HCT116 (cell line): ENCODE data around the gene UBE2E3. TPM values are rescaled to one million over a fixed set of nuclear protein-coding genes. Genes with fewer than 3 reads are reported as not detected.

Experiments used
- ATAC-seq: fragments of 200-7000 bp; cut with Tn5 transposase; 2 replicates; pipeline ENCODE4 v1.9.1; 2020; ENCODE audit warnings: mild to moderate bottlenecking, moderate library complexity
- BruUV-seq: library from RNA; stranded (reverse); fragments of 400-500 nt; replicated peaks from 2 replicates; lab custom pipeline; 2021; lab: Mats Ljungman, UMichigan
- CTCF ChIA-PET: fragments of 300-600 bp; sonication (Branson Sonifier 250); formaldehyde crosslinking; loops from one replicate; lab custom pipeline; 2021; ENCODE audit warnings: antibody characterized with exemption; lab: Charles Lee
- POLR2A ChIA-PET: fragments of 300-600, 350-600 bp; sonication (Branson Sonifier 250); formaldehyde crosslinking; loops from one replicate; lab custom pipeline; 2021; ENCODE audit warnings: antibody characterized with exemption; lab: Charles Lee
- RAD21 ChIA-PET, 2 experiments: fragments of 300-600 bp; sonication (Branson Sonifier 250); formaldehyde crosslinking; loops; one replicate each; lab custom pipeline; 2023; ENCODE audit warnings: low total read pairs in 2 of 2; ENCODE audit not compliant: uncharacterized antibody in 2 of 2, unreplicated experiment in 2 of 2, low non-redundant PET in 1 of 2; lab: Charles Lee
- DNase-seq: peaks from one replicate; pipeline ENCODE4 v3.0.0-alpha.2; 2010; ENCODE audit warnings: low read depth, low spot score
- H2AFZ ChIP-seq: fragments of 200-600 bp; shearing (Covaris generic), sonication (generic); 2 replicates; pipeline ENCODE4 v1.6.1; 2017; ENCODE audit warnings: low read depth, mixed run types, mixed read lengths, antibody characterized with exemption, low read length; ENCODE audit not compliant: poor library complexity, severe bottlenecking
- H3K27ac ChIP-seq: 2 replicates; pipeline ENCODE4 v1.5.1; 2012; ENCODE audit warnings: low read depth, low read length
- H3K27me3 ChIP-seq: fragments of 200-600 bp; sonication (generic); 2 replicates; pipeline ENCODE4 v1.6.1; 2016; ENCODE audit warnings: mixed run types, low read length, mixed read lengths; ENCODE audit not compliant: insufficient read depth
- H3K36me3 ChIP-seq, 2 experiments: fragments of 200-500 bp in 1 of 2; fragments of 200-600 bp in 1 of 2; sonication (Bioruptor generic) in 1 of 2; sonication (generic) in 1 of 2; 2 replicates each; pipeline versions ENCODE4 v1.5.1 to v1.6.1; 2014 to 2016; ENCODE audit warnings: low read length in 2 of 2, inconsistent platforms in 1 of 2, mixed read lengths in 1 of 2, mixed run types in 1 of 2; ENCODE audit not compliant: insufficient read depth in 2 of 2, control insufficient read depth in 1 of 2
- H3K4me1 ChIP-seq, 2 experiments: fragments of 200-600 bp in 1 of 2; sonication (generic) in 1 of 2; 2 replicates each; pipeline versions ENCODE4 v1.5.1 to v1.6.1; 2012 to 2017; ENCODE audit warnings: low read length in 2 of 2, inconsistent platforms in 1 of 2, mild to moderate bottlenecking in 1 of 2, mixed read lengths in 1 of 2, mixed run types in 1 of 2, moderate library complexity in 1 of 2; ENCODE audit not compliant: insufficient read depth in 2 of 2, control insufficient read depth in 1 of 2
- H3K4me2 ChIP-seq: fragments of 200-600 bp; sonication (generic); 2 replicates; pipeline ENCODE4 v1.6.1; 2017; ENCODE audit warnings: mixed run types, low read length, mixed read lengths
- H3K4me3 ChIP-seq, 2 experiments: fragments of 200-600 bp in 1 of 2; sonication (generic) in 1 of 2; replicated peaks in 1 of 2; 2 replicates each; pipeline ENCODE4 v1.5.1; 2011 to 2016; ENCODE audit warnings: low read length in 2 of 2, control low read depth in 1 of 2, low read depth in 1 of 2, mild to moderate bottlenecking in 1 of 2, mixed read lengths in 1 of 2, mixed run types in 1 of 2
- H3K79me2 ChIP-seq: fragments of 200-600 bp; sonication (generic); 2 replicates; pipeline ENCODE4 v1.6.1; 2017; ENCODE audit warnings: mild to moderate bottlenecking, mixed run types, low read length, moderate library complexity, mixed read lengths; ENCODE audit not compliant: insufficient read depth
- H3K9ac ChIP-seq: fragments of 200-600 bp; sonication (generic); 2 replicates; pipeline ENCODE4 v1.6.1; 2016; ENCODE audit warnings: low read length, mixed read lengths
- H3K9me2 ChIP-seq: fragments of 200-600 bp; sonication (generic), shearing (Covaris generic); 2 replicates; pipeline ENCODE4 v1.6.1; 2017; ENCODE audit warnings: mixed run types, mild to moderate bottlenecking, moderate library complexity; ENCODE audit not compliant: insufficient read depth
- H3K9me3 ChIP-seq, 2 experiments: fragments of 200-500 bp in 1 of 2; fragments of 200-600 bp in 1 of 2; sonication (Bioruptor generic) in 1 of 2; sonication (generic) in 1 of 2; 2 replicates each; pipeline ENCODE4 v1.6.1; 2014 to 2017; ENCODE audit warnings: low read length in 2 of 2, mixed read lengths in 2 of 2, inconsistent platforms in 1 of 2, low read depth in 1 of 2, mild to moderate bottlenecking in 1 of 2, mixed run types in 1 of 2, moderate library complexity in 1 of 2; ENCODE audit not compliant: control insufficient read depth in 1 of 2, insufficient read depth in 1 of 2
- H4K20me1 ChIP-seq: fragments of 200-600 bp; sonication (generic), shearing (Covaris generic); 2 replicates; pipeline ENCODE4 v1.6.1; 2017; ENCODE audit warnings: mixed run types, mild to moderate bottlenecking, moderate library complexity; ENCODE audit not compliant: insufficient read depth
- CBX3 ChIP-seq: IDR thresholded peaks from 2 replicates; pipeline ENCODE4 v1.6.1; 2012; ENCODE audit warnings: low read depth
- ELF1 ChIP-seq: IDR thresholded peaks from 2 replicates; pipeline ENCODE4 v1.6.1; 2012; ENCODE audit warnings: low read depth, borderline replicate concordance
- EZH2 ChIP-seq: fragments of 200-600 bp; sonication (generic); IDR thresholded peaks from 2 replicates; pipeline ENCODE4 v1.6.1; 2017; ENCODE audit warnings: antibody characterized with exemption, mixed run types
- FOSL1 ChIP-seq: IDR thresholded peaks from 2 replicates; pipeline ENCODE4 v1.6.1; 2012; ENCODE audit warnings: low read depth
- POLR2AphosphoS5 ChIP-seq: IDR thresholded peaks from 2 replicates; pipeline ENCODE4 v1.6.1; 2011; ENCODE audit warnings: mild to moderate bottlenecking, low read depth, low read length, moderate library complexity
- RAD21 ChIP-seq: IDR thresholded peaks from 2 replicates; pipeline ENCODE4 v1.6.1; 2012; ENCODE audit warnings: low read depth, mild to moderate bottlenecking
- YY1 ChIP-seq: IDR thresholded peaks from 2 replicates; pipeline ENCODE4 v1.6.1; 2011; ENCODE audit warnings: low read length, low read depth, moderate library complexity, mild to moderate bottlenecking; ENCODE audit not compliant: insufficient replicate concordance; ENCODE audit errors: extremely low read depth
- ZFX ChIP-seq: fragments of 450-650 bp; IDR thresholded peaks from 2 replicates; pipeline ENCODE4 v1.6.1; 2017
- intact Hi-C: fragments of 100-400 bp; cut with micrococcal nuclease; formaldehyde crosslinking; loops from 2 replicates; pipeline ENCODE4 v1.10.0; 2022
- total RNA-seq: library from RNA; stranded (reverse); gene quantifications from one replicate; pipeline ENCODE4 v1.2.1, GENCODE V29; 2021; ENCODE audit not compliant: unreplicated experiment
- TF ChIP-seq, protein P1 (sequence below), 3 experiments: fragments of 200-600 bp in 1 of 3; sonication (generic) in 1 of 3; IDR thresholded peaks in 2 of 3; conservative IDR thresholded peaks in 1 of 3; 2 replicates each; pipeline ENCODE4 v1.5.1; 2012 to 2017; ENCODE audit warnings: low read depth in 2 of 3, low read length in 2 of 3, antibody characterized with exemption in 1 of 3, borderline replicate concordance in 1 of 3, control low read depth in 1 of 3, mild to moderate bottlenecking in 1 of 3, mixed read lengths in 1 of 3, mixed run types in 1 of 3, moderate library complexity in 1 of 3; ENCODE audit not compliant: insufficient read depth in 1 of 3
- TF ChIP-seq, protein P2 (sequence below): IDR thresholded peaks from 2 replicates; pipeline ENCODE4 v1.6.1; 2012

Gene UBE2E3
- total RNA-seq, 1 experiment from 2014 or later = 64.2 TPM

DNA sequence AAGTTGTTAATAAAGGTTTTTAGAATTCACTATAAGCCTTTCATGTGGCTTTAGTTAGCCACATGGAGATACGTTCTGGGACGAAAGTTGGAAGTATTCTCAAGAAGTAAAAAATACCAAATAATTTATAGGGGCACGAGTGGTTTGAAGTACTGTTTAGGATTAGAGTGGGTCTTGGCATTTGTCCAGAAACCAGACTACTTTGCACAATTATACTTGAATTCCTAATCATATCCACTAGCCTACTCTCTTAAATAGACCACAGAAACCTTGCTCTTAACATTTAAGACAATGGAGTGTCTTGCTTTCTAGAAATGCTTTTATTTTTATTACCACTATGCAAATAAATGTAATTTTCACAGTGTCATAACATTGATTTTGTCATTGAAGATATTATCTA, 44.6 kb downstream of the UBE2E3 start:
- CTCF ChIA-PET = interaction anchor here (1.4 kb wide), 1 partner anchor 34 kb away, joined by 4 read pairs; no protein-coding TSS in a partner anchor
- intact Hi-C loops = no loop called here

DNA sequence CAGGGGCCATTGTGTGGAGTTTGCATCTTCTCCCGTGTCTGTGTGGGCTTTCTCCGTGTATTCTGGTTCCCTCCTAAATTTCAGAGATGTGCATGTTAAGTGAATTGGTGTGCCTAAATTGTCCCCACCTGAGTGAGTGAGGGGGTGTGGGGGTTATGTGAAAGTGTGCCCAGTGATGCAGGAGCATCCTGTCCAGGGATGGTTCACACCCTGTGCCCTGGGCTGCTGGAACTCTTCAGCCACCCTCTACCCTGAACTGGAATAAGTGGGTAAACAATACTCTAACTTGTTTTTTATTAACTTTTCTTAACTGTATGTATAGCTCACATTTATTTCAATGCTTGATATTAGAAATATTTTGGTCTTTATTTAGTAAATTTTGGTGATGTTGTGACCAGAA, 56.0 kb downstream of the UBE2E3 start:
- no TSS peak for BruUV-seq
- RAD21 ChIA-PET = no interaction called here
- H3K27ac ChIP-seq = no peak overlapping the region

More for the DNA sequence above, 44.6 kb downstream of the UBE2E3 start:
- Histone ChIP-seq H4K20me1 (peaks cover 6% of the 10 kb centered on the region; the same call in 1 of the 2 replicates), H2AFZ (no peak overlapping the region), H3K36me3 (no peaks in the 10 kb centered on the region), H3K79me2 (peaks cover 84% of the 10 kb centered on the region), H3K4me1 (no peaks in the 10 kb centered on the region), H3K9me2 (no peaks in the 10 kb centered on the region), H3K4me3 (no peak overlapping the region), H3K9me3 (no peaks in the 10 kb centered on the region), H3K9ac (no peak overlapping the region), H3K27me3 (no peaks in the 10 kb centered on the region), H3K4me2 (no peak overlapping the region)
- no peak for ATAC-seq
- BruUV-seq = no TSS peak
- DNase-seq = no peak
- ChIA-PET RAD21 (no interaction called here), POLR2A (no interaction called here)
- TF ChIP-seq FOSL1 (no peak), CBX3 (no peak), ELF1 (no peak), EZH2 (no peak)
- TF ChIP-seq, protein P1, sequence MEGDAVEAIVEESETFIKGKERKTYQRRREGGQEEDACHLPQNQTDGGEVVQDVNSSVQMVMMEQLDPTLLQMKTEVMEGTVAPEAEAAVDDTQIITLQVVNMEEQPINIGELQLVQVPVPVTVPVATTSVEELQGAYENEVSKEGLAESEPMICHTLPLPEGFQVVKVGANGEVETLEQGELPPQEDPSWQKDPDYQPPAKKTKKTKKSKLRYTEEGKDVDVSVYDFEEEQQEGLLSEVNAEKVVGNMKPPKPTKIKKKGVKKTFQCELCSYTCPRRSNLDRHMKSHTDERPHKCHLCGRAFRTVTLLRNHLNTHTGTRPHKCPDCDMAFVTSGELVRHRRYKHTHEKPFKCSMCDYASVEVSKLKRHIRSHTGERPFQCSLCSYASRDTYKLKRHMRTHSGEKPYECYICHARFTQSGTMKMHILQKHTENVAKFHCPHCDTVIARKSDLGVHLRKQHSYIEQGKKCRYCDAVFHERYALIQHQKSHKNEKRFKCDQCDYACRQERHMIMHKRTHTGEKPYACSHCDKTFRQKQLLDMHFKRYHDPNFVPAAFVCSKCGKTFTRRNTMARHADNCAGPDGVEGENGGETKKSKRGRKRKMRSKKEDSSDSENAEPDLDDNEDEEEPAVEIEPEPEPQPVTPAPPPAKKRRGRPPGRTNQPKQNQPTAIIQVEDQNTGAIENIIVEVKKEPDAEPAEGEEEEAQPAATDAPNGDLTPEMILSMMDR (IDR thresholded peaks at IDR 0.05 in 2 of 3, conservative IDR thresholded peaks at IDR 0.05 in 1 of 3; ENCODE audit: borderline replicate concordance in 1 of 3, insufficient read depth in 1 of 3, low read depth in 2 of 3, low read length in 2 of 3) = no peak
- TF ChIP-seq, all 23 proteins: peak for 0
- no peak overlapping the region for H3K27ac ChIP-seq

More for the DNA sequence above, 56.0 kb downstream of the UBE2E3 start:
- ATAC-seq (no peak), DNase-seq (no peak)
- no peak overlapping the region for H3K9ac ChIP-seq
- peaks cover 57% of the 10 kb centered on the region for H3K79me2 ChIP-seq
- no peak overlapping the region for H2AFZ ChIP-seq
- no peaks in the 10 kb centered on the region for H3K9me2 ChIP-seq
- H3K4me1 ChIP-seq = peaks cover 0 to 6% of the 10 kb centered on the region in 2 experiments; a peak in 2 of 4 replicates
- CTCF ChIA-PET = no interaction called here
- no peaks in the 10 kb centered on the region for H3K36me3 ChIP-seq
- no peaks in the 10 kb centered on the region for H3K9me3 ChIP-seq
- no peaks in the 10 kb centered on the region for H3K27me3 ChIP-seq
- H4K20me1 ChIP-seq = no peaks in the 10 kb centered on the region
- intact Hi-C loops = no loop called here
- no peak overlapping the region for H3K4me3 ChIP-seq
- TF ChIP-seq RAD21 (no peak), ZFX (no peak), YY1 (no peak), POLR2AphosphoS5 (no peak)
- TF ChIP-seq, protein P2, sequence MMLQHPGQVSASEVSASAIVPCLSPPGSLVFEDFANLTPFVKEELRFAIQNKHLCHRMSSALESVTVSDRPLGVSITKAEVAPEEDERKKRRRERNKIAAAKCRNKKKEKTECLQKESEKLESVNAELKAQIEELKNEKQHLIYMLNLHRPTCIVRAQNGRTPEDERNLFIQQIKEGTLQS = no peak
- TF ChIP-seq, all 23 proteins: peak for 0
- POLR2A ChIA-PET = no interaction called here
- H3K4me2 ChIP-seq = no peak overlapping the region
